HG02973 (cell line): ENCODE measurements around the gene COPG2.

ENCODE experiments used
- ATAC-seq: cut with Tn5 transposase; IDR thresholded peaks from one replicate; pipeline ENCODE4 v1.9.1; 2021; ENCODE audit warnings: moderate library complexity; ENCODE audit not compliant: unreplicated experiment

The COPG2 gene

DNA sequence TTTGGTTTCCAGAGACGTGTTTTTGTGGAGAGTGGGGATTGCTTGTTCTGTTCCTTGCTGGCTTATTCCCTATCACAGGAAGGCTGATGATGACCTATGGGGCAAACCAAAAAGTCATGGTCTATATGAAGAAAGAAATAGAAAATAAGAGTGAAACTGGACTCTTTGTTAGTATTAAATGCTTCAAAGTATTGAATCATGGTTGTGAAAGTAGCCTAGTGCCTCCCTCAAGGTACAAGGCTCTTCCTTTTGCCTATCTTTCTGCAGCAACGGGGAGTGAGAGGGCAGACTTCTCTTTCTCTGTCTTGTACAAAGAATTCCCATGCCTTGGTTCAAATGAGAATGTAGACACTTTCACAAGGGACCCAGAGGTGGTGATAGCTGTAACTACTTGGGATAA, 167.6 kb downstream of the COPG2 start:
- no peak for ATAC-seq

DNA sequence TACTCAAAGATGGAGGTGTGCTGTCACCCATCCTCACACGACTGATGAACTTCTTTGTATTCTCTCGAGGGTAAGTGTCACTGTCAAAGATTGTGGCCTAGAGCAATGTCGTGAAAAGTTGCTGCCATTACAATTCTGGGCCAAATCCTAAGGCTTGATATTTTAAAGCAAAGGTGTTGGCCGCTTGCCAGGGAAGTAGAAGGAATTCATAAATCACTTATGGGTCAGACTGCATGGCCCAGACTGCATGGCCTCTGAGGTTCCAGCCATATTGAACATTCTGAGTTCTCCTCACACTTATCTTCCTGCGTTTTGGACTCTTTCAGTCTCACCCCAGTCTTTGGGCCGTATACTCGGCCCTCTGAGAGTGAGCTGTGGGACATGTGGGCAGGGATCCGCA, 168.1 kb downstream of the COPG2 start:
- ATAC-seq, result no peak

DNA sequence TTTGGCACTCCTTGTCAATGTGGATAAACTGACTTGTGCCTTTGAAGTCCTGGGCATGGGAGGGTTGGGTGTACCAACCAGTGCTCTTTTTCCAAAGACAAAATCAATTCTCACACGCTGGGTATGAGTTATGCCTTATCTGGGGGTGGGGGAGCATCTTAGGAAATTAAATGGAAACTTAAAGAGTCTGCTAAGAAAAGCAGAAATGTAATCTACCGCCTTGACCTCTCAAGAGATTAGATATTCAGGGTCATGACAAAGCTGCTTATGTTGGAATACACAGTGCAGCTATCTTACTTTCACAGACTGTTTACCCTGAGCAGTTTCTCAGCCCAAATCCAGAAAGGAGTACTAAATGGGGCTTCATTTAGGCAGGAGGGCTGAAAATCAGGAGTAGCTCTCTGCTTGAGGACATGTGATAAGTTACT, 174.1 kb downstream of the COPG2 start:
- ATAC-seq, result no peak

- ATAC-seq, result no peak
Observed at GRCh38 chr7:130493275-130493873, 175.2 kb downstream of the COPG2 start.

DNA sequence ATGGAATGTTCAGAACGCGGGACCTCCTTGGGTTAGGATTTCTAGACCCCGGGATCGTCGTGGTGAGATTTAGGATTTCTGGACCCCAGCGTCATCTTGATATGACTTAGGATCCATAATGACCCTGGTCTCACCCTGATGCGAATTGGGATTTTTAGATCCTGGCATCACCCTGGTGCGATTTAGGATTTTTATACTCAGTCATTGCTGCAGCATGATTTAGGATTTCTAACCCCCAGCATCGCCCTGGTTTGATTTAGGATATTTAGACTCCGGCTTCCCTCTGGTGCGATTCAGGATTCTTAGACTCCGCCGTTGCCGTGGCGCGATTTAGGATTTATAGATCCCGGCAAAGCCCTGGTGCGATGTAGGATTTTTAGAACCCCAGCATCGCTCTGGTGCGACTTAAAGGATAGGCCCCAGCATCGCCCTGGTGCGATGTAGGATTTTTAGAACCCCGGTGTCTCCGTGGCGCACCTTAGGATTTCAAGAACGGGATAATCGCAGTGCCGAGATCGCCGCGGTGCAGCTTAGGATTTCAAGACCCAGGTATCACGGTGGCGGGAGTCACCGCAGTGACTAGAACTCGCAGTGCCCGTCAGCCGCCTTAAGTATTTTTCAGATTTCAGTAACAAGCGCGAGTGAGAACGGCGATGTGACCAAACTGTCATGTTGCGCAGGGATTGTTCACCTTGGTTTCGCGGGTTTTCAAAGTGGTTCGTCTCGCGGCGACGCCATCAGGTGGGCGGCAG, 175.8 kb downstream of the COPG2 start:
- no peak for ATAC-seq

DNA sequence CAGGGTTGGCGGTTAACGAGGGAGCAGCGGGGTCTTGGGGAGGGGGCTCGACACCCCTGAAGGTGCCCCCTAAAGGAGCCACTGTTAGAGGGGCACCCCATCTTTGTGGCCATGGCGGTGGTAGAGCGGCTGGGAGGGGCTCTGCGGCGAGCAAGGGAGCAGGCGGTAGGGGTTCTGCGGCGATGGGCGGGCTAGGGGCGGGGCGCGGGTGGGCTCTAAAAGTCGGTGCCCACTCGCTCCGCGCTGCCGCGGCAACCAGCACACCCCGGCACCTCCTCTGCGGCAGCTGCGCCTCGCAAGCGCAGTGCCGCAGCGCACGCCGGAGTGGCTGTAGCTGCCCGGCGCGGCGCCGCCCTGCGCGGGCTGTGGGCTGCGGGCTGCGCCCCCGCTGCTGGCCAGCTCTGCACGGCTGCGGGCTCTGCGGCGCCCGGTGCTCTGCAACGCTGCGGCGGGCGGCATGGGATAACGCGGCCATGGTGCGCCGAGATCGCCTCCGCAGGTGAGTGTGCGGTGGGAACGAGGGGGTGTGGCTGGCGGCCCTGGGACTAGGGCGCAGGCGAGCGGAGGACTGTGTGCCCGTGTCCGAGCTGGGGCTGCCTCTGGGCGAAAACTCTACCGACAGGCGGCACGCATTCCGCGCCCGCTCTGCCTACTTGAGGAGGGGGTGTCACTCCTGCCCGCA, 176.6 kb downstream of the COPG2 start, which contains the start of gene MEST:
Gene MEST (plus strand): TSS at position 245 of the 682 bp plus-strand sequence. CDS start 229 bp downstream, at position 474.
- ATAC-seq, result no peak

DNA sequence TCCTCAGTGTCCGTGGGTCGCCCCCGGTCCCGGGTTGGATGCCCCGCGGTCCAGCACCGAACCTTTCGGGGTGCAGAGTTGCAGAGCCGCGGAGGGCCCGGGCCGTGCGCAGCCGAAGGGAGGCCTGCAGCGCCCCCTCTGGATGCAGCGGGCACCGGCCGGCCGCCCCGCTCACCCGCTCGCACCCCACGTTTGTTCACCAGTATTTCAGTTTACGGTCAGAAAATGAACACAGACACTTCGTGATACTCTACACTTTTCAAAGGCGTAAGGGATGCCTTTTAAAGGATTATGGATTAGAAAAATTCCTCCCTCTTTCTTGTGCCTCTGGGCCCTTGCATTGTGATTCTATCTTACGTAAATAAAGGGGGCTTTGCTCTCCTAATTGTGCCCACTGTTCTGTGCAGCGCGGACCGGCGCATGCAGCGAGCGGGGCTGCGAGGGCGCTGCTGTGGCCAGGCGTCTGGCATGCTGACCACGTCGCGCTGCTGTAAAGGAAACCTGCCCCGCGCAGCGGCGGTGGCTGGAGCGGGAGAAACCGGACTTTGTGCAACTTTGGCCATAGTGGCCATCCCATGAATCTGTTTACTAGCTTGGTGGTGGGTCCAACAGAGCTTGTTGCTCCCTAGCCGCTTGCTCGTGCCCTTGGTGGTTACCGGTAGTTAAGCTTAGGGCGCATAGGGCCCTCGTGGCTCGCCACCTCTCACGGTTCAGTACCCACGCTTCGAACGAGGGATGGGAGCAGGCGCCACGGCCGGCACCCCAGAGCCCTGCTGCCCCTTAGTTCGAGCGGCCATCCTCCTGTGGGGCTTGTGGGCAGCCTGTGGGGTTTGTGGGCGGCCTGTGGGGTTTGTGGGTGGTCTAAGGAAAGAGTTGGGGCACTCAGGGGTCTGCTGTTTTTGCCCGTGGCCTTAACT, 177.4 kb downstream of the COPG2 start:
- ATAC-seq, result no peak

- no peak for ATAC-seq
Observed at GRCh38 chr7:130490311-130490791, 178.2 kb downstream of the COPG2 start.

GRCh38 chr7:130489140-130489983, 179.2 kb downstream of the COPG2 start:
- no peak for ATAC-seq

- no peak for ATAC-seq
Observed at GRCh38 chr7:130488392-130489139, 180.0 kb downstream of the COPG2 start.

GRCh38 chr7:130486954-130487436, 181.6 kb downstream of the COPG2 start:
- ATAC-seq, result no peak

- ATAC-seq, result no peak
Observed at GRCh38 chr7:130486114-130486953, 182.2 kb downstream of the COPG2 start.

GRCh38 chr7:130485734-130486113, 182.8 kb downstream of the COPG2 start:
- no peak for ATAC-seq

DNA sequence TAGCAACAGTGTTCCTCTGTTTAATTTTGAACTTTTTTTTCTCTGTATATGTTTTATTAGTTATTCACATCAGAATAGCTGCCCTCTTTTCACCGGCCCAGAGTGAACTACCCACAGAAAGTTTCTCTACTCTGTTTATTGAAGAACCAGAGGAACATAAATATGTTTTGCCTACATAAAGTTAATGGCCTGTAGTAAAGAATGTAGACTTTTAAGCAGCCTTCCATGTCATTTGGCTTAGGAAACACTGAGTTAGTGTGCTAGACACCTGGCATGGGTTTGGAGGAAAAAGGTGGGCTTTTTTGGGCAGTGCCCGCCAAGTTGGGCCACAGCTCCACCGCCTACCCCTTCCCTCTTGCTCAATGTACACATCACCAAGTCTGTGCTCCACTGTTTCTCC, 185.5 kb downstream of the COPG2 start:
- ATAC-seq, result no peak

DNA sequence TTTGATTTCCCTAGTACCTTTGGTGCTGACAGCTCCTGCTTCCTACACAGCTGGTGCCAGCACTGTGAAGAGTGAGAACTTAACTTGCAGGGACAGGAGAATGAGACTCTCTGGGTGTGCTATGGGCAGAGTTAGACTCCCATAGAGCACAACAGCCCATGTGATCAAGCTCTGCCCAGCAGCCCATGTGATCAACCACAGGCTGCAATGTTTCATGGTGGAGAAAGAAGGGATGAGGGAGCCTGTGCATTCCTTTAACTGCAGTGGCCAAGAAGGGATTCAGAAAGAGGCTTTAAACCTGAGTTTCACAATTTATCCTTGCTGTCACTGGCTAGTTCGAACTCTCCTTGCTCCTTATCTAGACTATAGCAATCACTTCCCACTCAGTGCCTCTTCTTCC, 186.7 kb downstream of the COPG2 start:
- ATAC-seq, result no peak

GRCh38 chr7:130479716-130480400, 188.7 kb downstream of the COPG2 start:
- ATAC-seq, result no peak

- ATAC-seq, result no peak
Observed at GRCh38 chr7:130478991-130479390, 189.6 kb downstream of the COPG2 start.
